GM03348 (cell line): ENCODE data around the gene APMAP.
"Not testable (repeated sequence)": the region's sequence is repeated elsewhere in the genome, so short reads cannot be mapped to it uniquely, and the experiment has no call there.

ENCODE experiments used
- DNase-seq: peaks from one replicate; pipeline ENCODE4 v3.0.0; 2012; ENCODE audit warnings: low spot score

The APMAP gene

DNA sequence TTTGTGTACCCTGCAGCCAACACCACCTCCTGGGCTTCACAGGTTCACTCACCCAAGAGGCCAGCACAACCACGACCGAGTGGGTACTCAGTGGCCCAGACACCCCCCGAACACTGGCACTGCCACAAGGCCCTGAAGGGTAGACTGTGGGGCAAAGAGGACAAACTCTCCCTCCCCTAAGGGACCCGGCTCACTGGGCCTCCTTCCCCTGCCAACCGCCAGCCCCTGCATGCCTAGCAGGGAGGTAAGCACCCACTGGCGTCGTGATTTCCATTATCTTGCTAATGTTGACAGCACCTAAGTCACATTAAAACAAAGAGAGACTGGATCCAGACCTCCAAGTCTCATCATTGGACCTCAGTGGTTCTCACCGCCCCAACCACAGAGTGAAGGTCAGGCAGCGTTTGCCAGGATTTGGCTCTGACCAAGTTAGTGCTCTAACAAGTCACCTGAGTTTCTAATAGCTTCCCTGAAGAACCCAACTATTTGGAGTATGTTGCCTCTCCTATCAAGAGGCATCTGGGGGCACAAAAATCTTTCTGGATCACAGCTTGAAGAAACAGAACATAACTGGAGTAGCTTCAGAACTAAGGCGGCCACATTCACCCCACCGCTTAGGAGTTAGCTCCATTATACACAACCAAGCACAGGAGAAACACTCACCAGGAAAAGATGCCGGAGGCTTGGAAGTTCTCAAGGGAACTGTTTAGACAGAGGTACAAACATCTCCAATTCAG, 14.0 kb upstream of the APMAP start:
- no peak for DNase-seq

DNA sequence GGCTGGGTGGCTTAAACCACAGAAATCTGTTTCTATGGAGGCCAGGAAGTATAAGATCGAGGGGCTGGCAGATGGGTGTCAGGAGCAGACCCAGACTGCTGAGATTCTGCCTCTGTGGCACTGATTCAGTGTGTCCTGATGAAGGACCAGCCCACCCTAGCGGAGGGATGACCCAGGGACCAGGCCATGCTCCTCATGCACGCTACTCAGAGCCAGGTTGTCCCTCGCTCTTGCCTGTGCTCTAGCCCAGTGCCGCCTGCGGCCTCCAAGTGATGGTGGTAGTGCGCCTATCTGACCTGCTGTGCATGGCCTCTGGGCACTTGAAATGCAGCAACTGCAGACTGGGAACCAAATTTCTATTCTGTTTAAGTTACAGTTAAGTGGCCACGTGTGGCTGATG, 13.1 kb upstream of the APMAP start:
- no peak for DNase-seq

- DNase-seq = no peak
Observed at GRCh38 chr20:25005220-25005619, 12.7 kb upstream of the APMAP start.

DNA sequence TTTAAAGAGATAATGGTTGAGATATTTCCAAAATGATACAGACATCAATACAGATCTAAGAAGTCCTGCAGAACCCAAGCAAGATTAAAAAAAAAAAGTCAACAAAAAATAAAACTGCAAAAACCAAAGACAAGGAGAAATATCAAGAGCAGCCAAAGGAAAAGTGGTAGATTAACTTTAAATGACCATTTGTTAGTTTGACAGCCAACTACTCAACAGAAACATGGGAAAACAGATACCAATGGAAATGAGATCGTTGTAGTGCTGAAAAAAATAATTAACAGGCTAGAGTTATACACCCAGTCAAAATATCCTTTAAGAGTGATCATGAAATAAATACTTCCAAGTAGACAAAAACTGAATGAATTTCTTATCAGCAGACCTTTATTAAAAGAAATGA, 10.5 kb upstream of the APMAP start:
- no peak for DNase-seq

- DNase-seq = not testable (repeated sequence)
Observed at GRCh38 chr20:25001323-25001722, 8.8 kb upstream of the APMAP start.

GRCh38 chr20:25000268-25000801, 7.8 kb upstream of the APMAP start:
- DNase-seq = peak; percentile 90

DNA sequence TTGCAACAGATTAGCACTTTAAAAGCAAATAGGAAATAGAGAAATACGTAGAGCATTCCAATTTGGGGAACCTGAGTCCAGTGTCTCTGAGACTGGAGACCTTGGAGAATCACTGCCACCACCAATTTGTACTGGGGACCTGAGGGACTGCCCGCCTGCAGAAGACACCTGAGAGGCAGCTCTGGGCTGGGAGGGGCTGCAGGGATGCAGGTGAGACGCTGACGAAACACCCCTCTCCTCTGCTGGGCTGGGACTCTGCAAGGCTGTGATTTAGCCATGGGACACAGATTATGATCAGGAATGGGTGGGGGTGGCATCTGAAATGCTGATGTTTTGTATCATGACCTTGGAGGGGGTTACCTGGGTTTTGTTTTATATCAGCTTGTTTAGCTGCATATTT, 7.0 kb upstream of the APMAP start:
- DNase-seq = no peak

GRCh38 chr20:24998631-24999445, 6.3 kb upstream of the APMAP start:
- no peak for DNase-seq

GRCh38 chr20:24998121-24998520, 5.6 kb upstream of the APMAP start:
- no peak for DNase-seq

GRCh38 chr20:24996449-24997377, 4.2 kb upstream of the APMAP start:
- DNase-seq = no peak

DNA sequence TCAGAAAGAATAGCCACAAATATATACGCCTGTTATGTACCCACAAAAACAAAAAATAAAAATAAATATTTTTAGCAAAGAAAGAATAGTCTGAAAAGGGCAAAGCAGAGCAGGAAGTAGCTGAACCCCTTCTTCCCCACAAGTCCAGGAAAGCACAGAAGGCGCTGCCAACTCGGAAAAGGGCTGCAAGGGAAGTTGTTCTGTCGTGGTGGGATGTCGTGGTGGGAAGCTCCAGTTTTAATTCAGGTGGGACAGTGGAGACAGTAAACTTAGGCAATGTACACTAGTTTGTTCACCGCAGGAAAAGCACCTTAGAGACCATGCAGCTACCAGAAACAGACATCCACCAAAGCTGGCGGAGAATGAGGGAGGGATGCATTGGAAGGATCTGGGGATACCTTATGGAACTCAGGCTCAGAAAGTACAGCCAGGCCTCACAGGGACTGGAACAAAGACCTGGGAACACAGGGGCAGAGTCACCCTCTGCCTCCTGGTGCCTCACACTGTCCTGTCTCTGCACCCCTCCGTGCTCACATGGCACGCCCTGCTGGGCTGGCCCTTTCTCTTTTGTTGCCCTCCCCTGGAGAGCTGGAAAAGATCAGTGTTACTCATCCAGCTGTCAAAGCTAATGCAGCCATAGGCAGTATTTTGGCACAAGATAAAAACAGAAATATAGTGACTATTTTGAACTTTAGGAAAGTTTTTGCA, 3.3 kb upstream of the APMAP start:
- DNase-seq = no peak

- DNase-seq = peak; percentile 86
Observed at GRCh38 chr20:24994470-24995368, 2.2 kb upstream of the APMAP start.

GRCh38 chr20:24994186-24994465, 1.6 kb upstream of the APMAP start:
- no peak for DNase-seq

- peak; percentile 59 for DNase-seq
Observed at GRCh38 chr20:24993337-24994185, 1.0 kb upstream of the APMAP start.

DNA sequence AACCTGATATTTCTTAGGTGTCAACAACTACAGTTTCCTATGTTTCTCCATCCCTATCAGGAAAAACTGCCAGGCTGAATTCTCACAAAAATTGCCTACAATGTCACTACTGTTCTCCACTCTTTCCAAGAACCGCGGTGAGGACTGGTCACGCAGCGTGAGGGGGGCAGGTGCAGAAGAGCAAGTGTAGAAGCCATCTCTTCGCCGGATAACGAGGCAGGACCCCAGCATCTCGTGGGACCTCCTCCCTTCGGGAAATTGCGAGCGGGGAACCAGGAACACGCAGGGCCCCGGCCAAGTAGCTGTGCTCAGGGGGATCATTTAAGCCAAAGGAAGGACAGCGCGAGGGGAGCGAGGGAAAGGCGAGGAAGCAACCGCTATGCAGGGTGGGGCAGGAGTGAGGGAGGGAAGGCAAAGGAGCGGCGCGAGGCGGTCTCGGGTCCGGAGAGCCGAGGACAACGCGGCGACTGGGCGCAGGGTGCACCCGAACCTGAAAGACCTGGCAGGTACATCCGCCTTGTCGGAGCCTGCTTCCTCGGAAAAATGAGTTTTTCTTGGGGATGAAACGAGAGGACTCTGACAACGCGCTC, 559 bp downstream of the APMAP start:
- peak; percentile 61 for DNase-seq

DNA sequence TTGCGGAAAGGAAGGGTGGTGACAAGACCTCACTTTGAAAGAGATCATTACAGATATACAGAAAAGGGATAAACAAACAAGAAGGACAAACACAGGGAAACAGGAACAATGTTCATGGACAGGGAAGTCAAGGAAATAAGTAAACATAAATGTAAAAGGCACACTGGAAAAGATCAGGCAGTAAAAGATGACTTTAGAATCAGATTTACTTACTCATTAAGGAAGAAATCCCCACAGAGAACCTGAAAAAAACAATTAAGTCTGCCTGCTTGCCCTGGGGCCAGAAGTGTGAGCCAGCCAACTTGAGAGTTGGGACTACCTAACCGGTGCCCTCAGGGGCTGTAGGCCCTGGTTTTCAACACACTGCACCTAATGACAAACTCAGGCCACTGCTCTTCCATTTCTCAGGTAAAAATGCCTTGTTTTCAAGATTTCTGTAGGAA, 1.7 kb downstream of the APMAP start:
- DNase-seq = no peak

DNA sequence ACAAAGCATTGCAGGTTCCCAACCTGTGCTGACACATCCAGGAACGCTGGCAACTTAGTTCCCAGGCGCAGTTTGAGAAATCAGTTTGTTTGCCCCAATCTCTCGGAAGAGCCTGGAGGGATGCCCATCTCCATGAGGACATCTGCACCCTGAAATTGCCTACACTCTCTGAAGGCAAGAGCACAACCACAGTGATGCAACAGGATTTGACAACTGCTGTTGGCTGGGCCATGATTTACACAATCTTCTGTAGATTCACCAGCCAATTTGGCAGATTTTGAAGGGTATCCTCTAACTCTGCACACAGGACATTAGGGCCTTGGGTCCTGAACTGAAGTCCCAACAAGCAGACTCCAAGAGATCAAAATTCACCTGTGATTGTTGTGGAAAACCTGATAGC, 3.4 kb downstream of the APMAP start:
- no peak for DNase-seq

DNA sequence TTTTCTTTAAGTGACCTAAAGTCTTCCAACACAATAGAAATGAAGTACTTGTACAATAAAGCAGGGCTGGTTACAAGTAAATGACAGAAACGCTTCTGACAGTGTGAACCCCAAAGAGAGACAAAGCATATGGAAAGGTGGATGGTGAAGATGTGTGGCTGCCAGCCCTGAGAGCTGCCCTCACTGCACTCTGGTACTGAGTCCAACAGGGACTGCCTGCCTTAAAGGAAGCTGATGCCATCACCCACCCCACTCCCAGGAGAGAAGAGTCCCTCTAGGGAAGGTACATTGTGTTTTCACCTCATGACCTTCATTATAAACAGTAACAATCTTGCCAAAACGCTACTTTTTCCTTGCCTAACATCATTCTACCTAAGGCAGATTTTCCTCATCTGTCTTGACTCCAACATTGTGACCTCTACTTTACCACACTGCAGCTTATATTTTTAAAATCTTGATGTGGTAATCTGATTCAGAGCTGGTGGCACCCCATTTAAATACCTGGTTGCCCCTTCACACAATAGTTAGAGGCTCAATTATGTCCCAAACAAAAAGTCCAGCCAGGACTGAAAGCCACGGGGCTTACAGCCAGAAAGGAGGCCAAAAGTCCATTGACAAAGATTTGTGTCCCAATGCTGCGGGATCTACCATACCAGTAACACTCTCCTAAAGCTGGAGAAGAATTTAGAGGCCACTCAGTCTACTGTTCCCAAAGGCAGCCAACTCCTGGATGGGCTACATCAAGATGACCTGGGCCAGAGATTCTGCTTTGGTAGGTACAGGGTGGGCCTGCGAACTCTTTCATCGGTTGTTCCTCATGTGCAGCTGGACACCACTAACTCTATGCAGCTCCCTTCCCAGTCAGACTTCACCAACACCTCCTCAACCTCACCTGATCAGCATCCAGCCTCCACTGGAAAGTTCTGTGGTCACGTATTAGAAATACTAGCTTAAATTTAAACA, 4.4 kb downstream of the APMAP start:
- DNase-seq = no peak
